Adipose tissue (tissue), 3 donors: ENCODE data around the gene CLCNKA. TPM values are rescaled to one million over a fixed set of nuclear protein-coding genes. Genes with fewer than 3 reads are reported as not detected.

Experiments
- H3K27ac ChIP-seq: one replicate; pipeline ENCODE4 v1.5.1; 2013; ENCODE audit warnings: low read depth, low read length
- WGBS, 3 donors: extraction: QIAGEN DNeasy Blood & Tissue Kit; methylation state at CpG; one replicate each; pipeline ENCODE4 v1.1.7; 2013; 5-methylcytosine and 5-hydroxymethylcytosine counted together
- polyA plus RNA-seq, 3 donors: library from polyadenylated mRNA; stranded (reverse); fragments of 200-250 nt; gene quantifications; one replicate each; pipeline ENCODE4 v1.2.3, GENCODE V29; 2013
- donor health status: healthy with polysubstance abuse.
- donor health status: Bipolar disorder and iron deficiency.
- donor health status: healthy.

CLCNKA gene
- polyA plus RNA-seq, 3 donors: 0.22 to 2.4 (median 0.79) TPM

DNA sequence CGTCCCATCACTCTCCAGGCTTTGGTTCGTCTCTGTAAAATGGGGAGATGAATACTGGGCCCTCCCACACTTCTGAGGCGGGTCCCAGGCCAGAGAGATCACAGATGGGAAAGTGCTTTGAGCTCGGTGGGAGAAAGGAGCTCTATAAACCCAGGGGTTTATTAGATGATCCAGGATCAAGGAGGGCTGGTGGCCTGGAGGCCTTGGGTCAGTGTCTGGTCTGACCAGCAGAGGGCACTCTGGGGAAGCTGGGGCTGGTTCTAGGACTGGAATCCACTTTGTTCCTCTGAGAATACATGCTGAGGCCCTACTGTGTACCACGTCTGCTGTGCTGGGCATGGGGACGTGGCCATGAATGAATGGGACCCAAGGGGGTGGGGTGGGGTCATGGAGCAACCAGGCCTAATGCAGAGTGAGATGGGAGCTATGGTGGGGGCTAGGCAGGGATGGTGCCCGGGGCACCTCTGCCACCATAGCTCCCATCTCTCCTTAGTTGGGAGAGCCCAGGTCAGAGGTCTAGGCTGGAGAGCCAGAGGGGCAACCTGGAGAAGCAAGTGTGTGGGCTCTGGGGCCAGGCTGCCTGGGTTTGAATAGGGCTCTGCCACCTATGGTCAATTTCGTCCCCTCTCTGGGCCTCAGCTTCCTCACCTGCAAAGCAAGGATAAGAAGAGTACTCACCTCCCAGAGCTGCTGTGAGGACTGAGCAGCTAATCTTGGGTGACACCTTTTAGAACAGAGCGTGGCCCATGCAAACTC lies 60.6 kb downstream of the CLCNKA start:
- WGBS, 3 donors: 64 to 68% (median 65%) methylated on average over 8 to 9 of the region's 9 CpGs
- H3K27ac ChIP-seq: no peak overlapping the region

- WGBS, 3 donors: 85 to 90% (median 89%) methylated on average over 5 of the region's 5 CpGs
- H3K27ac ChIP-seq: no peak overlapping the region
Measured at GRCh38 chr1:16083486-16083885, 61.6 kb downstream of the CLCNKA start.

Other genes starting within 250 kb of the CLCNKA start
- 1 to 10 TPM; 1.2 to 3.4 (median 2.6) TPM for gene UQCRHL, start 214.4 kb upstream of the CLCNKA start, polyA plus RNA-seq
- 10 to 100 TPM; 15.7 to 28.8 (median 20.2) TPM for gene SPEN, start 174.3 kb upstream of the CLCNKA start, polyA plus RNA-seq
- 10 to 100 TPM; 23.9 to 36.2 (median 33.9) TPM for gene ZBTB17, start 45.9 kb upstream of the CLCNKA start, polyA plus RNA-seq
- gene SRARP, start 17.8 kb upstream of the CLCNKA start, polyA plus RNA-seq: not detected
- 100 to 1,000 TPM in 2 of 3 donors, 10 to 100 TPM in 1; 60.6 to 734 (median 229) TPM for gene HSPB7, start 4.0 kb upstream of the CLCNKA start, polyA plus RNA-seq
- gene CLCNKB, start 21.7 kb downstream of the CLCNKA start, polyA plus RNA-seq: under 1 TPM in 2 of 3 donors, not detected in 1; 0.19 to 0.64 TPM
- 1 to 10 TPM in 1 of 3 donors, under 1 TPM in 1, not detected in 1; 0.04 to 1.6 TPM for gene FAM131C, start 51.6 kb downstream of the CLCNKA start, polyA plus RNA-seq
- gene EPHA2, start 134.0 kb downstream of the CLCNKA start, polyA plus RNA-seq: 10 to 100 TPM in 1 of 3 donors, 1 to 10 TPM in 2; 4.1 to 20.0 (median 9.4) TPM
- gene ARHGEF19, start 190.6 kb downstream of the CLCNKA start, polyA plus RNA-seq: 1 to 10 TPM; 5.5 to 8.4 (median 6.8) TPM
- 1 to 10 TPM; 1.8 to 3.3 (median 3.2) TPM for gene CPLANE2, start 215.1 kb downstream of the CLCNKA start, polyA plus RNA-seq